GM21423 (cell line): ENCODE data around the gene OR10A2.
"Not testable (repeated sequence)": the region's sequence is repeated elsewhere in the genome, so short reads cannot be mapped to it uniquely, and the experiment has no call there.

Experiments used
- ATAC-seq: cut with Tn5 transposase; IDR thresholded peaks from one replicate; pipeline ENCODE4 v1.9.1; 2021; ENCODE audit warnings: mild to moderate bottlenecking, moderate library complexity; ENCODE audit not compliant: unreplicated experiment

OR10A2 gene

DNA sequence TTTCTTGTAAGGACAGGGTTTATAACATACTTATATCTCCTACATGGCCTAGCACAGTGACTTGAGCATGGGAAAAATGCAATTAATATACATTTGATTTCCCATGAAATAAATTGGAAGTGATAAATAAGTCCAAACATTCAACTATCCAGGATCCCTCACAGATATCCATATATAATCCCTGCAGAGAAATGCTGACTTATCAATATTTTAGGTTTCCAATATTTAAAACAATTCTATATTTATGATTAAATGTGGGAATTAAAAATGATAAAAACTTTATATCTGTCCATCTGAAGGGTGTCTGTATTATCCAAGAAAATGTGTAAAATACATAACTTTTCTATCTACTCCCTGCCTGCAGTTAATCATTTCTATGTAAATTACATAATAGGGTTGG is 19.9 kb downstream of the OR10A2 start:
- no peak for ATAC-seq

DNA sequence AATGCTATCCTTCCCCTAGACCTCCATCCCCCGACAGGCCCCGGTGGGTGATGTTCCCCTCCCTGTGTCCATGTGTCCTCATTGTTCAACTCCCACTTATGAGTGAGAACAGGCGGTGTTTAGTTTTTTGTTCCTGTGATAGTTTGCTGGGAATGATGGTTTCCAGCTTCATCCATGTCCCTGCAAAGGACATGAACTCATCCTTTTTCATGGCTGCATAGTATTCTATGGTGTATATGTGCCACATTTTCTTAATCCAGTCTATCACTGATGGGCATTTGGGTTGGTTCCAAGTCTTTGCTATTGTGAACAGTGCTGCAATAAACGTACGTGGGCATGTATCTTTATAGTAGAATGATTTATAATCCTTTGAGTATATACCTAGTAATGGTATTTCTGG is 24.9 kb downstream of the OR10A2 start:
- ATAC-seq = not testable (repeated sequence)

DNA sequence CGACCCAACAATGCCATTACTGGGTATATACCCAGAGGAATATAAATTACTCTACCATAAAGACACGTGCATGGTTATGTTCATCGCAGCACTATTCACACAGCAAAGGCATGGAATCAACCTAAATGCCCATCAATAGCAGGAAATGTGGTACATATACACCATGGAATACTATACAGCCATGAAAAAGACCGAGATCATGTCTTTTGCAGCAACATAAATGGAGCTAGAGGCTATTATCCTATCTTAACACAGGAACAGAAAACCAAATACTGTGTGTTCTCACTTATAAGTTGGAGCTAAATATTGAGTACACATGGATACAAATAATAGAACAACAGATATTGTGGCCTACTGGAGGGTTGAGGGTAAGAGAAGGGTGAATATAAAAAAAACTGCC is 26.0 kb downstream of the OR10A2 start:
- ATAC-seq = no peak

DNA sequence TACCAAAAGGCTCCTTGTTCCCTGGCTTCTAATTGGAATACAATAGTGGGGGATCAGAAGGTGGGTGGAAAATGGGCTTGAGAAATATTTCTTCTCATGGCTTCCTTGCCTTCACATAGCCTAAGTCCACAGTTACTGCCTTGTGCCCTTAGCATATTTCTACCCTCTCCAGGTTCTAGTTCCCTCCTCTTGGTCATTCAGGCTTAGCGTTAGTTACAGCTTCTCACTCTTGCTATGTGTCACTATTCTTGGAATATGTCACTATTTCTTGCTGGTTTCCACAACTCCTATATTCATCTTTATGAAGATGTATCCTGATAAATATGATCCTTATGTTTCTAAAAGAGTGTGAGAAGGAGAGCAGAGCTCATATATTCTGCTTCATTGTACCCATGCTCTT is 27.0 kb downstream of the OR10A2 start:
- ATAC-seq = no peak

DNA sequence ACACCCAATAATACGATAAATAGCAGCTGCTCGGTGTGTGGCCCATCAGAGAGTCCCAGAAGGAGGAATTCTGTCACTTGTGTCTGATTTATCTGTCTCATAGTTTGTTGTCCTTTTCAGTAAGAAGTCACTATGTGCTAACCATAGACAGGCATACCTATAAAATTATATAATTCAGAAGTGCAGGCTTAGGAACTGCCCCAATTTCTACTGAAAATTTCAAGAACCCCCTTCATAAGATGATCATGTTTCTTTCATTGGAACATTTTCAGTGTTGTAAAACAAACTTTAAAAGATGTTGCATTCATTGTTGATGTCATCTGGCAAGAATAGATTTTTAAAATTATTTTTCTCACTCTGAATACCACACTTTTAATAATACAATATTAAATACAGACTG is 29.5 kb downstream of the OR10A2 start, which contains the start of gene OR2D2:
Gene OR2D2 (minus strand): TSS at position 101 of the 400 bp plus-strand sequence. CDS start 0 bp downstream, at position 101.
- no peak for ATAC-seq

DNA sequence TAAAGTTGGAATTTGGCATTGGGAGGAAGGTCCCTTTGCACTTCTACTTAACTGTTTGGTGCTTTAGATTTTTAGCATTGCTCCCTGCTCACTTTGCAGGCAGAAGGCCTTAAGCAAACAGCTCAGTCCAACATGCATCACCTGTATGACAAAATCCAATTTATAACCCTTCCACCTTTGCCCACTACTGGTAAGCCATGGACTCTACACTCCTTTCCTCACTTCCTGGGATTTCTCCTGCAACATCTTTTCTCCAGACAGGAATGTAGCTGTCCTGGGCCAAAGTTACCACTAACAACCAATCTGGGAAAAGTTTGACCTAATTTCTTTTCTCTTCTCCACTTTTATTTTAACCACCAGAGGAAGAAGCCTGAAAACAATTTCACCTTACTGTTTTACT is 31.2 kb downstream of the OR10A2 start:
- no peak for ATAC-seq

DNA sequence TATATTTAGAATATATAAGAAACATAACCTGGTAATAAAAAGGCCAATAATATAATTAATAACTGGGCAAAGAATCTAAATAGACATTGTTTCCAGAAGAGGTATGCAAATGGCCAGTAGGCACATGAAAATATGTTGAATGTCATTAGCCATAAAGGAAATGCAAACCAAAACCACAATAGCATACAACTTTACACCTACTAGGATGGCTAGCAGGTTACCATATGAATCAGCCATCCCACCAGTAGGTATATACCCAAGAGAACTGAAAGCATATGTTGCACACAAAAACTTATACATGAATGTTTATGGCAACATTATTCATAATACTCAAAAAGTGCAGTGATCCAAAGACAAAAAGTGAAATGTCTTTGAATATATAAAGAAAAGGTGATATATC is 32.2 kb downstream of the OR10A2 start:
- ATAC-seq = peak; percentile 80

DNA sequence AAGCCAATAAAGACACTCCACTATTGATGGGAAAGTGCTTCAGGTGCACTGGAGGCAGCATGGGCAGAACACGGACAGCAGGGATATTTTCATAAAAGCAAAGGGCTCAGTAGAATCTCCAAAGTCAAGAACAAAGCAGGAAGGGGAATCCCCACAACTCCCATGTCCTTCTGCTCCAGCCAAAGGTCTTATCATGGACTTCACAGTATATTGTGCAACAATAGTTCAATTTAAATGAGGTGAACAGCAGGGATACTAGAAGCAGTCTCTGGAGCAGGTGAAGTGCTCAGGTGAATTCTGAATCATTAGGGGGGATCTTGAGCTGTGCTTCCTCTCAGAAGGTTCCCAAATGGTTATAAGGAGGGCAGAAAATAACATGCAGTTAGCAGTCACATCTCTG is 36.1 kb downstream of the OR10A2 start:
- ATAC-seq = no peak

DNA sequence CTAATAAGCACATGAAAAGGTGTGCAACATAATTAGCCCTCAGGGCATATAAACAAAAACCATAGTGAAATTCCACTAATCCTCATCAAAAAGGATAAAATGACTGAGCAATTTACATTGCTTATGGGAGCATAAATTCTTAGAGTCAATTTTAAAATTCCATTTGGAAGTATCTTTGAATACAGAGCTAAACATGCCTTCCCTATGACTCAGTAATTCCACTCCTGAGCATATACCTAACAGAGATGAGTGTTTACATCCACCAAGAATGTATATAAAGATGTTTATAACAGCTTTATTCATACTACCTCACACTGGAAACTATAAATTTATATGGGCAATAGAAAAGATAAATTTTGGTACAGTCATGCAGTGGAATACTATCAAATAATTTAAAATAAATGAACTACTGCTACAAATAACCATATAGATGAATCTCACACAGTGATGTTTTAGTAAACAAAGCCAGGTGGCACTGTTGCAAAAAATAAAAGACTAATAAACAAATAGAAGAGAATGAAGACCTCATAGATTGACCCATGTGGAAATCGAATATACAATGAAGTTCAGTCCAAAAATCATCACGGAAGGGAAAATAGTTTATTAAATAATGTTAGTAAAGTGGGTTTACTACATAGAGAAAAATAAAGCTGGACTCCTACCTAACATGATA is 37.6 kb downstream of the OR10A2 start:
- ATAC-seq = no peak

DNA sequence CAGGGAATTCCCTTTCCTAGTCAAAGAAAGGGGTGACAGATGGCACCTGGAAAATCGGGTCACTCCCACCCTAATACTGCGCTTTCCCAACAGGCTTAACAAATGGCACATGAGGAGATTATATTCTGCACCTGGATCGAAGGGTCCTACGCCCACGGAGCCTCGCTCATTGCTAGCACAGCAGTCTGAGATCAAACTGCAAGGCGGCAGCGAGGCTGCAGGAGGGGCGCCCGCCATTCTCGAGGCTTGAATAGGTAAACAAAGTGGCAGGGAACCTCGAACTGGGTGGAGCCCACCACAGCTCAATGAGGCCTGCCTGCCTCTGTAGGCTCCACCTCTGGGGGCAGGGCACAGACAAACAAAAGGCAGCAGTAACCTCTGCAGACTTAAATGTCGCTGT is 41.9 kb downstream of the OR10A2 start:
- not testable (repeated sequence) for ATAC-seq

DNA sequence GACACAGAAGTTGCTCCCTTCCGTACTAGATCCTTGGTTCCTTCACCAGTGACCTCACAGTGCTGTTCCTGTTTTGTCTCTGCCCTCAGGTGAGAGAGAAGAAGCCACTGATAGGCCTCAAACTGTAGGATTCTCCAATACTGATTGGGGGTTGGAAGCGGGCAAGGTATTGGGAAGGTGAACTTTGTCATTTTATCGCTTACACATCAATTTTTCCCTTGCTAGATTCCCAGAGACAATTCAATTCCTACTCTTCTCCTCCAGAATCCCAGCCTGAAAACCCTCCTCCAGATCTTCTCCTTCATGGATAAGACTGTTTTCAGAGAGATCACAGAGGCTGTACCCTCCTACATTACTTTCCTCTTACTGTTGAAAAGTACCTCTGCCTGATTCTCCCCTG is 48.5 kb downstream of the OR10A2 start:
- no peak for ATAC-seq

DNA sequence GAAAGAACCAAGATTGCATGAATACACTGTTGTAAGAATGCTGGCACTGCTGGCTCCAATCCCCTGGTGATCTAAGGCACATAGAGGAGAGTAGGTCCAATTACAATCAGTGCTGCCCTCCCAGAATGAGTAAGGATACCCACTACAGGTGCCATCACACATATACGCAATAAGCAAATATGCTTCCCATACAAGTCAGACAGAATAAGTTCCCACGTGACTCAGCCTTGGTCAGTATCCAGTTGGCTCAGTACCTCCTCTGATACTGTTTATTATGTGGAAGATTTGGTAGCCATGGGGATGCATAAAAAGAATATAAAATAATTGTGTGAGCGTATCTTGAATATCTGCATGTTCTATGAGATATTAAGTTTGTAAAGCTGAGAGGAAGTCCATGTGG is 49.1 kb downstream of the OR10A2 start:
- no peak for ATAC-seq

DNA sequence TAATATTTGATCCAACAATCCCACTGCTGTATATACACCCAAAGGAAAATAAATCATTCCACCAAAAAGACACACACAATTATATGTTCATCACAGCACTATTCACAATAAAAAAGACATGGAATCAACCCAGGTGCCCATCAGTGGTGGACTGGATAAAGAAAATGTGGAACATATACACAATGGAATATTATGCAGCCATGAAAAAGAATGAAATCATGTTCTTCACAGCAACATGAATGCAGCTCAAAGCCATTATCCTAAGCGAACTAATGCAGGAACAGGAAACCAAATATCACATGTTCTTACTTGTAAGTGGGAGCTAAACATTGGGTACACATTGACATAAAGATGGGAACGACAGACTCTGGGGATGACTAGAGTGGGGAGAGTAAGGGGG is 56.8 kb downstream of the OR10A2 start:
- ATAC-seq = no peak

DNA sequence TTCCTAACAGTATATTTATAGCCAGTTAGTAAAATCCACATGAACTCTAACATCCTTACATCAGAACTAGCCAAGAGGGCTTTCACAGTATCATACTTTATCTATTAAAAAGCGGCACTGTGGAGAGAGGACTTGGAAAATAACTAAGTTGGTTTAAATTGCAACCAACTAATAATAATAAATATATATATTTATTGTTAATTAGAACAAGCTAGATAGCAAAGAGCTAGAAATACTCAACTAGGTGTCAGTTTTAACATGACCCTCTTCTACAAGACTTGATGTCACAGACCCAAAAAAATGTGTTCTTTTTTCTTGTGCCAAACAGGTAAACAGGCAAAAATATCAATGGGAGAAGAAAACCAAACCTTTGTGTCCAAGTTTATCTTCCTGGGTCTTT is 57.8 kb downstream of the OR10A2 start, which contains the start of gene OR2D3:
Gene OR2D3 (plus strand): TSS at position 301 of the 400 bp plus-strand sequence. CDS start 0 bp downstream, at position 301.
- no peak for ATAC-seq
